Tibial nerve (tissue), 4 donors: Measurements from ENCODE around the gene MPC1L.

ENCODE experiments used
- CTCF ChIP-seq, 5 experiments: fragments of 200-600 bp in 3 of 5; fragments of 450-650 bp in 2 of 5; sonication (generic) in 3 of 5; IDR thresholded peaks; one replicate each; pipeline ENCODE4 v1.5.1; 2016 to 2019; ENCODE audit warnings: antibody characterized with exemption in 5 of 5, mild to moderate bottlenecking in 3 of 5, moderate library complexity in 2 of 5
- EP300 ChIP-seq, 2 donors: sonication (generic); formaldehyde crosslinking; IDR thresholded peaks; one replicate each; pipeline ENCODE4 v1.6.1; 2017; ENCODE audit warnings: antibody characterized with exemption in 2 of 2, mild to moderate bottlenecking in 1 of 2
- POLR2A ChIP-seq, 2 donors: fragments of 450-650 bp; IDR thresholded peaks; one replicate each; pipeline ENCODE4 v1.6.1; 2017; ENCODE audit warnings: antibody characterized with exemption in 2 of 2, mild to moderate bottlenecking in 2 of 2, moderate library complexity in 2 of 2

GRCh38 chrX:40653535-40653934 is 30.3 kb downstream of the MPC1L start:
- TF ChIP-seq EP300 (IDR thresholded peaks at IDR 0.05) (no peak), CTCF (IDR thresholded peaks at IDR 0.05) (no peak), POLR2A (IDR thresholded peaks at IDR 0.05) (no peak)
